Measurements from ENCODE around the gene PCSK4. TPM values are rescaled to one million over a fixed set of nuclear protein-coding genes. Genes with fewer than 3 reads are reported as not detected.

PCSK4 gene
- total RNA-seq, 1 experiment from 2014 or later = 9.1 TPM

GRCh38 chr19:1483131-1483978 lies 6.8 kb downstream of the PCSK4 start:
- H3K23ac ChIP-seq (ENCODE audit: insufficient read length, low read depth, low read length) = no peak overlapping the region
- H4K5ac ChIP-seq (ENCODE audit: insufficient read length, low read depth, low read length) = no peak overlapping the region
- Mint-ChIP-seq H3K27me3 (ENCODE audit: low read depth) (no peaks in the 10 kb centered on the region; the same call in 1 of the 2 replicates), H3K27ac (no peak overlapping the region), H3K9me3 (no peaks in the 10 kb centered on the region), H3K4me3 (no peak overlapping the region), H3K36me3 (ENCODE audit: insufficient read depth in 1 of 3, low read depth in 3 of 3) (peaks cover 0 to 4% (median 0%) of the 10 kb centered on the region in 3 experiments; a peak in 2 of 7 replicates), H3K4me1 (peaks cover 0 to 1% of the 10 kb centered on the region in 2 experiments; a peak in 2 of 4 replicates)
- no peak overlapping the region for H3K18ac ChIP-seq (ENCODE audit: insufficient read length, low read depth, low read length)
- H3K79me1 ChIP-seq (ENCODE audit: insufficient read depth, low read depth, low read length, poor library complexity, severe bottlenecking) = no peaks in the 10 kb centered on the region
- H2AK5ac ChIP-seq (ENCODE audit: insufficient read length, low read length) = no peak overlapping the region
- WGBS (ENCODE audit: extremely low coverage, insufficient read length, low lambda C conversion rate) = no CpG with 5 or more reads among the region's 77 CpGs
- no peak overlapping the region for H2BK5ac ChIP-seq (ENCODE audit: insufficient read length, low read length)
- no peak overlapping the region for H3K4ac ChIP-seq (ENCODE audit: low read depth, low read length)
- no peak overlapping the region for H2AFZ ChIP-seq (ENCODE audit: low read length)
- TF ChIP-seq, protein P1, sequence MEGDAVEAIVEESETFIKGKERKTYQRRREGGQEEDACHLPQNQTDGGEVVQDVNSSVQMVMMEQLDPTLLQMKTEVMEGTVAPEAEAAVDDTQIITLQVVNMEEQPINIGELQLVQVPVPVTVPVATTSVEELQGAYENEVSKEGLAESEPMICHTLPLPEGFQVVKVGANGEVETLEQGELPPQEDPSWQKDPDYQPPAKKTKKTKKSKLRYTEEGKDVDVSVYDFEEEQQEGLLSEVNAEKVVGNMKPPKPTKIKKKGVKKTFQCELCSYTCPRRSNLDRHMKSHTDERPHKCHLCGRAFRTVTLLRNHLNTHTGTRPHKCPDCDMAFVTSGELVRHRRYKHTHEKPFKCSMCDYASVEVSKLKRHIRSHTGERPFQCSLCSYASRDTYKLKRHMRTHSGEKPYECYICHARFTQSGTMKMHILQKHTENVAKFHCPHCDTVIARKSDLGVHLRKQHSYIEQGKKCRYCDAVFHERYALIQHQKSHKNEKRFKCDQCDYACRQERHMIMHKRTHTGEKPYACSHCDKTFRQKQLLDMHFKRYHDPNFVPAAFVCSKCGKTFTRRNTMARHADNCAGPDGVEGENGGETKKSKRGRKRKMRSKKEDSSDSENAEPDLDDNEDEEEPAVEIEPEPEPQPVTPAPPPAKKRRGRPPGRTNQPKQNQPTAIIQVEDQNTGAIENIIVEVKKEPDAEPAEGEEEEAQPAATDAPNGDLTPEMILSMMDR (conservative IDR thresholded peaks at IDR 0.05) = no peak
- DNase-seq = peak; percentile 30
- no peak overlapping the region for H2BK15ac ChIP-seq (ENCODE audit: low read depth, low read length)
- no peak overlapping the region for H3K56ac ChIP-seq (ENCODE audit: insufficient read length, low read depth, low read length)
- H3K4me2 ChIP-seq (ENCODE audit: insufficient read depth, insufficient read length, low read length) = no peak overlapping the region
- H3K9ac ChIP-seq (ENCODE audit: extremely low read depth, insufficient read length, low read length) = no peak overlapping the region
- H3T11ph ChIP-seq (ENCODE audit: low read length) = no peak overlapping the region
- H3K9me3 ChIP-seq (ENCODE audit: control insufficient read depth, low read depth, low read length) = no peaks in the 10 kb centered on the region
- no peak overlapping the region for H2BK20ac ChIP-seq (ENCODE audit: low read depth, low read length, poor library complexity, severe bottlenecking)
- no peak overlapping the region for H3K27ac ChIP-seq (ENCODE audit: insufficient read length, low read depth, low read length)
- no peaks in the 10 kb centered on the region for H3K27me3 ChIP-seq (ENCODE audit: insufficient read depth, low read length)
- H2BK120ac ChIP-seq (ENCODE audit: low read depth, low read length, poor library complexity, severe bottlenecking) = no peak overlapping the region
- no peak overlapping the region for H4K8ac ChIP-seq (replicated peaks; ENCODE audit: insufficient read length, low read depth, low read length)
- H3K79me2 ChIP-seq (ENCODE audit: insufficient read depth, low read length) = no peaks in the 10 kb centered on the region
- peaks cover 3% of the 10 kb centered on the region for H3K23me2 ChIP-seq (ENCODE audit: insufficient read length, low read depth, low read length, poor library complexity, severe bottlenecking)
- H2BK12ac ChIP-seq (ENCODE audit: insufficient read length, low read depth, low read length) = no peak overlapping the region
- H3K4me1 ChIP-seq (ENCODE audit: insufficient read depth, low read length) = no peaks in the 10 kb centered on the region
- no peak overlapping the region for H4K91ac ChIP-seq (ENCODE audit: insufficient read length, low read depth, low read length)
- H4K20me1 ChIP-seq (ENCODE audit: control insufficient read depth, insufficient read depth, insufficient read length) = no peaks in the 10 kb centered on the region
- H3K14ac ChIP-seq (ENCODE audit: insufficient read depth, low read length) = no peak overlapping the region; the same call in 1 of the 2 replicates
